ENCODE results near the gene GNA14.
"Not testable (repeated sequence)": the region's sequence is repeated elsewhere in the genome, so short reads cannot be mapped to it uniquely, and the experiment has no call there.

GNA14 gene

GRCh38 chr9:77440057-77440456 lies 208.1 kb downstream of the GNA14 start:
- no peak for DNase-seq

GRCh38 chr9:77438653-77439052 lies 209.5 kb downstream of the GNA14 start:
- DNase-seq = peak; percentile 5

DNA sequence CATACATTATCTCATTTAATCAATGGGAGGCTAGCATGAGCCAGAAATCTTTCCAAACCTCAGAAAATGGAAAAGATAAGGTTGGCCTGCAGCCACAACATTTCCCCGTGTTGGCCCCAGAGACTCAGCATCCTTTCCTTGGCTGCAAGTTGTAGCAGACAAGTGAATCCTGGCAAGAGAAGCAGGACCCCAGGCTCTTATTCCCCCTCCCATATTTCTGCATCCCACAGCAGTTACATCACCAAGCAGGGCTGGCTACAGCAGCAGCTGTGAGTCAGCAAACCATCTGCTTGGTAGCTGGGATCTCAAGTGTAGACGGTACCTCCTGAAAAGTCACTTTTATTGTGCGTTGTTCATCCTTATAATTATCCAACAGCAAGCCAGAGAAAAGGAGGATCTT lies 212.4 kb downstream of the GNA14 start:
- no peak for DNase-seq

DNA sequence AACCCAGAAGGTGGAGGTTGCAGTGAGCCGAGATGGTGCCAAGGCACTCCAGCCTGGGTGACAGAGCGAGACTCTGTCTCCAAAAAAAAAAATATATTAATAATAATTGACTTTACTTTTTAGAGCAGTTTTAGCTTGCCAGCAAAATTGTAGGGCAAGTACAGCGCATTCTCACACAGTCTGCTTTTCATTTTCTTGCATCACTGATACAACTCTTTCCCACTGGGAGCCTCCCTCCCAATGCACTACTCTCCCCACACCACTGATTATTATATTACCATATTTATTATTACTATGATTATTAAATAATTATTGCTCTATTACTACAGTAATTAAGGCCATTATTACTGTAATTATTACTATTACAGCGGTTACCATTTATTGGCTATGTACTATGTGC lies 212.8 kb downstream of the GNA14 start:
- DNase-seq = no peak

DNA sequence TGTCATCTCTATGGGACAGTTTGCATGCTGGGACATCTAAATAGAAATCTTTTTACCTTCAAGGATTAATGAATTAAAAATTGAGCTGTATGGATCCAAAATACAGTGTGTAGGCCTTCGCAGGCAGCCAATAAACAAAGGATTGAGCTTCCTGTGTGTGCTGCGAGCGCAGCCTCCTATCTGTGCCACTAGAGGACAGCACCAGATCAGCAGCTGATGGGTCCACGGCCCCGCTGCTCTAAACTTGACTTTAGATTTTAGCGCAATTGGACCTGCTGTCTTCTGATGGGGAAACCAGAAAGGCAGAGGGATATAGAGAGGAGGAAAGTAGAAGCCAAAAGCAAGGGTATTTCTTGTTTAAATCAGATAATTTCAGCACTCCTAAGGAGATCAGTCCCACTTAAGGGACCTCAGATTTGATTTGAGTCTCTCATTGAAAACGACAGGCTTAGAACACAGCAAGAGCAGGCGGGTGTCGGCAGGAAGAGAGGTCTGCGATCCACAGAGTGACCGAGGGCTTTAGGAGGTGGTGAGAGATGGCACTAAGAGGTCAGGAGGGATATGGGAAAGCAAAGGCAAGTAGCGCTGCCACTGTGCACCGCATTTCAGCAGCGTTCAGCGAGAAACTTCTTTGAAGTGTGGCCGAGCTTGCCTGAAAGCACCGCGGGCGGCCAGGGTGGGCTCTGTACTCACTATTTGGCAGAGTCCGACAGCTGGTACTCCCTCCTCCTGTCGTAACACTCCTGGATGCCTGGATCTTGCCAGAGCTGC lies 214.3 kb downstream of the GNA14 start:
- DNase-seq = peak; percentile 34

DNA sequence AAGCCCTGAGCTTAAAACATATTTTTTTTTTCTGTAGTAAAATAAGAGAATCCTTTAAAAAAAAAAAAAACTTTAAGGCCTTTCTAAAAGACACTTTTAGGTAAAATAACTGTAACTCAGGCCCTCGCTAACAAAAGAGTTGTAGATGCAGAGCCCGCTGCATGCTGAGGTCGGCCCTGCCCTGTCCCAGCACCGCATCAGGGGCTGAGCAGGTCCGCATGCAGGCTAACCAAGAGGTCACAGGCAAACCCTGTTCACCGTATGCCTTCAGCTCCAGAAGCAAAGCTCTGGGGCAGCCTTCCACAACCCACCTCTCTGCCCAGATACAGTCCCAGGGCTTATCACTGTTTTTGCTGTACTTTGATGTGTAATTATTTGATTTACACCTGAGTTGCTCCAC lies 216.1 kb downstream of the GNA14 start:
- no peak for DNase-seq

DNA sequence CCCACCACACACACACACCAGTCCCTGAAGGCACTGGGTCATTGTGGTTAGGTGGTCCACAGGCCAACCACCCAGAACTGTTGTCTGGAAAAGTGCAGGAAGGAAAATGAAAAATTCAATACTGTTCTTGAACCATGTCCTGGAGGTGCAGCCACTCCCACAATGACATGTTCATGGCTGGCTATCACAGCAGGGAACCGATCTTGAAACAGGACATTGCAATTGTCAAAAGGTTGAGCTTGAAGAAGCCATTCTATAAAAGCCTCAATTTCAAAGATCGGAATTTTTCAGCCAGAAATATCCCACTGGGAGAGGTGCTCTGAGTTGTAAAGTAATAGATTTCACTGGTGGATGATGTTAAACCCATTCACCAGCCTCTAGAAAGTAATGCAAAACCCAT lies 218.2 kb downstream of the GNA14 start:
- no peak for DNase-seq

DNA sequence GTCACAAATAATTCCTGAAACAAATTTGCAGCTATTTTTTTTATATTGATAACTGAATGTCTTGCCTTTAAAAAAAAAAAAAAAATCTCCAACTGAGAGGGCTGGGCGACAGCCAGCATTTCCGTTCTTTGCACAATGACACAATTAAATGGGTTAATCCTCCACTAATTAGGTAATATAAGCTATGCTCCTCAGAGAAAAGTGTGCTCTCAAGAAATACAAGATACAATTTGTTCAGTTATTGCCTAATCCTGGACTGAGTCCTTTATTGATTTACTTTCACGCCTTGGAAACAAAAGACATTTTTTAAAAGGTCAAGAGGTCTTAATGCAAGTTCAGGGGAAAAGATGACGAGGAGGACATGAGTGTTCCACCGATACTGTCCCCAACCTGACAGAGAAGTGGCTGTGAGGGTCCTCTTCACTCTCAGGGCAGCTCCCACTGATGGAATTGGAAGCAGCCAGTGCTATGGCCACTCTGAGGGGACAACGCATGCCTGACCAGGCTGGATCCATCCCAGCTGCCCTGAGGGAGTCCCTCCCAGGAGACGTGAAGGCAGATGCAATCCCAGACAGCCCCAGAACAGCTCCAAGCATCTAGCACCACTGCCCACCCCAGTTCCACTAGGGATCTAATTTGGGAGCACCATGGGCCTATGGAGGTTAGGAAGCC lies 220.7 kb downstream of the GNA14 start:
- DNase-seq = no peak

DNA sequence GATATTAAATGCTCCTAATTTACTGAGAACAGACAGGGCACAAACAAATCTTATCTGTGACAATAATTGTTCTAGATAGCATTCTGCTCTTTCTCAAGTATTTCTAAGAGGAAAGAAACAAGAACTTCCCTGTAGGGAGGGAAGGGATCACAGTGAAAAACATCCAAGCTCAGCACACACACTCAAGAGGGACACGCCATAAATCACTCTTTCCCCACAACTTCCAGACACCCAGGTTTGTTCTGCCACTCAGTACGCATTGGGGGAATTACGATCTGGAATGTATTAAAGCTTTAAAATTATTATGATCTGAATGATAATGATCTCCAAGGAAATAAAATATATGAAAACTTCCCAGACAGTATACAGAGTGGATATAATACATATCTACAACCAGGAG lies 221.4 kb downstream of the GNA14 start:
- no peak for DNase-seq

DNA sequence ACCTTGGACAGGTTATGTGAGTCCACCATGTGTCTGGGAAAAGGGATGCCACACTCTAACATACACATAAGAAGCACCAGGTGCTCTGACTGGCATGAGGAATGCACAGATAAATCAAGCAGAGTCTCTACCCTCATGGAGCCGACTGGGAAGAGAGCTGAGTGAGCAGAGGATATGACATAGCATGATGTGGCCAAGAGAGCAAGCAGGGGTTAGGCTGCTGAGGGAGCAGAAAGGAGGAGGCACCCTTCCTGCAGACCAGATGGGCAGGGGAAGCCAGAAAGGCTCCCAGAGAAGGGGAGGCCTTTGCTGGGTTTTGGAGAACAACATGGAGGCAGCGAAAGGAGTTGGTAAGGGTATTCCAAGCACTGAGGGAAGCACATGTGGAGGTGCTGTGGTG lies 223.1 kb downstream of the GNA14 start:
- DNase-seq = no peak

DNA sequence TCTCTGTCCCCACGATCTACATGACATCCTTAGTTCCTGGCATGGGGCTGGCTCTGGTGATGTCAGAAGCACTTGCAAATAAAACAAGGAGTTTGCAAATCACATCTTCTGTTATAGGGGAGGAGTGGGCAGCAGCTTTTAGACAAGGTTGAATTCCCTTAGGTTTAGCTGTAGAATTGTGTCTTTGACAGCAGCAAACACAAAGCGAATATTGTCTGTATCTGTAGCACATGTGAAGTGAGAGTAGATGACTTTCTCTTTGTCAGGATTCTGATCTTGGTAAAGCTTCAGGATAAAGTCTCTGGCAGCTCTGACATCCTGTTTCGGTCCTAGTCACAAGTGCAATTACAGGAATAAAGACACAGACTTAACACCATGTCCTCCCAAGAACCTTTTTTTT lies 224.3 kb downstream of the GNA14 start:
- no peak for DNase-seq

DNA sequence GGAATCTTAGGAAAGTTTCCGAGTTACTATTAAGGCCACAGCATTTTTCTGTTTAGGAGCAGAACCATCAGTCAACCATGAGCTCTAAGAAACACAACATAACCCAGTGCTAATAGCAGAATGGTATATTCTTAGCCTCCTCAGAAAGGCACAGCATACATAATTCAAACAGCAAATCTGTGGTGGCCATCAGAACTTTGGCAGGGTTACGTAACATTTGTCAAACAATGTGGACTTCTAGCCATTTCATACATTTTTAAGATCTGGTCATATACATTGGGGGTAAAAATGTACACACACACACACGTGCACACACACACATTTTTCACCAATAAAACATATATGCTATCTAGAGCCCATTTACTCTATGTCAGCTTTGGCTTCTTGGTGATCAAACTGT lies 225.2 kb downstream of the GNA14 start:
- no peak for DNase-seq

DNA sequence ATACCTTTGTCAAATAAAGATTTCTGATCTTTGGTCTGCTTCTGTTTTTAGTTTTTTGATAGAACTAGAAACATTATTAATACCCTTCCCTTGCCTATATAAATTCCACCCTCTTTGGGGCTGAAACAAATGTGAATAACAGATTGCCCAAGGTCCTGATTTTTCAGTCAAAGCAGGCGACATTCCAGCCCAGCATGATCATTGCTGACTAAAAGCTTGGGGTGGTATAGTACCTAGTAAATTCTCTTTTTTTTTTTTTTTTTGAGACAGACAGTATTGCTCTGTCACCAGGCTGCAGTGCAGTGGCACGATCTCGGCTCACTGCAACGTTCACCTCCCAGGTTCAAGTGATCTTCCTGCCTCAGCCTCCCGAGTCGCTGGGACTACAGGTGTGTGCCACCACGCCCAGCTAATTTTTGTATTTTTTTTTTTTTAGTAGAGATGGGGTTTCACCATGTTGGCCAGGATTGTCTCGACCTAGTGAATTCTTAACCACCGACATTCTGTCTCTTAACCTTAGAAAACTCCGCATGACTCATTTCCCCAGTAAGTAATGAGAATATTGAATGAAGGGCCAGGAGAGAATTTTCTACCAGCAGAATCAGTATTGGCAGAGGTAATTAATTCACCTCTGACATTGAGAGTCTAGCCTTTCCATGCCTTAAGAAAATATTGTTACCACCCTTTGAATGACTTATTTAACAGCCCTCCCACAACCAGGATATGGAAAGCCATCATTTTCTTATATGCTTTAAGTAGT lies 226.4 kb downstream of the GNA14 start:
- DNase-seq = no peak

DNA sequence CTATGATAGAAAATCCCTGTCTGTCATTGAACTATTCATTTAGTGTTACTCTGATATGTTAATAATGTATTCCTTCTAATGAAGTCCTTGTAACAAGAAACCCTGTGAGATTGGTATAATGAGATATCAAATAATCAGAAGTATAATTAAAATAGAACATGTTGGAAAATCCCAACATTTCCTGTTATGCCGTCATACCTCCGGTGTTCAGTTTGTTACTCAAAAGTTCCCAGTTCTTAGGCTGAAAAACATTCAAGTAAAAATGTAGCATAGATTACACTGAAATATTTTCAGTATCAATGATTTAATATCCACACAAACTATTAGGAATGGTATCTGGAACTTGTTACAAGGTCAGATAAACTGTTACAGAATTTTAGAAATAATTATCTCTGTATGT lies 227.5 kb downstream of the GNA14 start:
- no peak for DNase-seq

DNA sequence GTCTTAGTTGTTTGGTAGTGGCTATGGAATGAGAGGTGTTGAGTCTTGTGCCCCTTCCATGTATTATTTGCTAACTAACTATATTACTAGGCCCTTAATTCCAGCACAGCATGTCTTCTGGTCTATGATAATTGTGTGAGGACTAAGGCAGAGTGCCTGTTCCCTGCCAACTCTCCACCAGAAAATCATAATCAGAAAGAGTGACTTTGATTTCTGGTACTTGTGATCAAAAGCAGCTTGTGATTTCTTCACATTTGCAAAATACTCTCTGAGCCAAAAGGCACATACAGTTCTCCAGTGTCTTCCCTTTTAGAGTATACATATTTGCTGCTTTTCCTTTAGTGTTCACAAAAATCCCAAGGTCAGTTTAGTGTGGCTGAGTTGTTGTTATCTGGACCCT lies 229.9 kb downstream of the GNA14 start:
- DNase-seq = no peak

- DNase-seq = peak; percentile 78
These were observed 230.6 kb downstream of the GNA14 start for GRCh38 chr9:77417566-77417965.

DNA sequence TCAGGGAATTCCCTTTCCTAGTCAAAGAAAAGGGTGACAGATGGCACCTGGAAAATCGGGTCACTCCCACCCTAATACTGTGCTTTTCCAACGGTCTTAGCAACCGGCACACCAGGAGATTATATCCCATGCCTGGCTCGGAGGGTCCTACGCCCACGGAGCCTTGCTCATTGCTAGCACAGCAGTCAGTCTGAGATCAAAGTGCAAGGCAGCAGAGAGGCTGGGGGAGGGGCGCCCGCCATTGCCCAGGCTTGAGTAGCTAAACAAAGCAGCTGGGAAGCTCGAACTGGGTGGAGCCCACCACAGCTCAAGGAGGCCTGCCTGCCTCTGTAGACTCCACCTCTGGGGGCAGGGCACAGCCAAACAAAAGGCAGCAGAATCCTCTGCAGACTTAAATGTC lies 239.6 kb downstream of the GNA14 start:
- DNase-seq = not testable (repeated sequence)

GRCh38 chr9:77403239-77403638 lies 244.9 kb downstream of the GNA14 start:
- DNase-seq = no peak

GRCh38 chr9:77402286-77402685 lies 245.8 kb downstream of the GNA14 start:
- no peak for DNase-seq

- DNase-seq = no peak
These were observed 248.2 kb downstream of the GNA14 start for GRCh38 chr9:77399964-77400363.

DNA sequence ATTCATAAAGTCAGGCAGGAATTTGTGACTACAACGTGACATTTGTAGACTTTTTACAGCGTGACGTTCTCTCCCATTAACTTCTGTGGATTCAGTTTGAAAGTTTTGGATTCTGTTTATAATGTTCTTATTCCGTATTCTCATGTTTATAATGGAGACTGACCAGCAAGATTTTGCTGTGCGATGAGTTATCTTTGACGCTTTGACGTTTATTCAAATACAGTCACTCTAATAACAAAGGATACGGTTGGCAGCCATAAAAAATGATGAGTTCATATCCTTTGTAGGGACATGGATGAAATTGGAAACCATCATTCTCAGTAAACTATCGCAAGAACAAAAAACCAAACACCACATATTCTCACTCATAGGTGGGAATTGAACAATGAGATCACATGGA lies 249.5 kb downstream of the GNA14 start:
- not testable (repeated sequence) for DNase-seq

DNA sequence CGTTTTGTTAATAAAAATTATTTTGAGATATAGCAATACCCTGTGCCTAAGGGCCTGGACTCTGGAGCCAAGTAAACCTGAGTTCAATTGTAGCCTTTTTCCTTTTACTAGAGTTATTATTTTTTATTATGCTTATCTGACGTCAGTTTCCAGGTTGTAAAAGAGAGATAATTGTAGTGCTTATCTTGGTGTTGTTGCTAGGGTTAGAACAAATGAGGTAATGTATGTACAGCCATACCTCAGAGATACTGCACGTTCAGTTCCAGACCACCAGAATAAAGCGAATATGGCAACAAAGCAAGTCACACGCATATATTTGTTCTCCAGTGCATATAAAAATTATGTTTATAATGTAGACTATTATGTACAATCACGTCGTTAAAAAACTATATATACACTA lies 255.8 kb downstream of the GNA14 start:
- no peak for DNase-seq

GRCh38 chr9:77391834-77392233 lies 256.3 kb downstream of the GNA14 start:
- no peak for DNase-seq

DNA sequence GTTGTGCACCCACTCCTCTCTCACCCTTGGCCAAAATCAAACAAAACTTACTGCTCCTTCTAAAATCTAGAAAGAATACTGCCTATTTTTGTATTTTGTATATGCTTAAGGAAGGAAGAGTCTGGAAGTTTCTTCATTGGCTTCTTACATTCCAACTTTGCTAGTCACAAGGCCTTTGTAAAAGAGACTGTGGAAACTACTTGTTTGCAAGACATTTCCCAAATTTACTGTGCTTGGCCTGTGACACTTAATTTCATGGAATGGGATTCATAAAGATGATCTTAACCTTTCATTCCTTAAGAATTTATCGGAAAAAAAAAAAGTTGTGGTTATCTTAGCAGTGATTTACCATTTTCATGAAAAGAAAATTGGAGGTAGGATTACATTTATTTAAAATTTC lies 261.9 kb downstream of the GNA14 start:
- DNase-seq = no peak

All from inflammatory macrophage treated with lipopolysaccharide for 4 hours (primary cell).